Hematopoietic multipotent progenitor cell treated with erythropoietin and hydrocortisone succinate and interleukin-3 and kit ligand, for 15 days (in vitro differentiated cells): ENCODE measurements around the gene PLA2G4B.
"Not testable (repeated sequence)": the region's sequence is repeated elsewhere in the genome, so short reads cannot be mapped to it uniquely, and the experiment has no call there.

Experiments
- DNase-seq: peaks from one replicate; pipeline ENCODE4 v3.0.0-alpha.2; 2015; ENCODE audit warnings: low spot score

PLA2G4B gene

DNA sequence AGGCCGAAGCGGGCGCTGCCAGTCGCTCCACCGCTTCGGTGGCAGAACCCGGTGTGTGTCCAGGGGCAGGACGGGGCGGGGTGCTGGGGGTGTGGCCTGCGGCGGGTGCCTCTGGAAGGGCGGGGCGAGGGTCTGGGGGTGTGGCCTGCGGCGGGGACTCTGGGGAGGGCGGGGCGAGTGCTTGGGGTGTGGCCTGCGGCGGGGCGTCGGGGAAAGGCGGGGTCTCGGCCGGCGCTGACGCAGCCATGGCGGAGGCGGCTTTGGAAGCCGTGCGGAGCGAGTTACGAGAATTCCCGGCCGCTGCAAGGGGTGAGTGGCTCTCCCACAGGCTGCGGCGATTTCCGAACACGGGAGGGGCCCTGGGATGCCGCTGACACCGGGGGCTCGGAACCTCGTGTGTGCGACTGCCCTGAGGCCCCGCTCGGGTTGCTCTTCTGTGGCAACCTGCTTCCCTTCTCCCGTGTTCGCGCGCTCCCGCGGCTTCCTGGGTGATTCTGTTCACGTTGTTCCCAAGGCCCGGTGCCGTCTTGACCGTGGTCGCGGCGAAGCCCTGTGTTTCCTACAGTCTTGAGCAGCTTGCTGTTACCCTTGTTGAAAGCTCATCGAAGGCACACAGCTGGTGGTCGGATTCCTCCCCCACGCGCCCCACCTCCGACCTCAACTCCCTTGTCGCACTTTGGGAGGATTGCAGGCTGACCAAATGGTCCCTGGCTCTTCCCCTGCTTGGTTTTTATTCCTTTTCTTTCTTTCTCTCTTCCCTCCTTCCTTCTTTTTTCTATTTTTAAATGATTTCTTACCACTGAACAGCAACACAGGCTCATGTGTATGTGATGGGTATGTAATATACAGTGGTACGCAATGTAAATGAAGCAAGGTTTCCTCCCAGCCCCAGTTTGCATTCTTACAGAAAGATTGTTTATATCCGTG, 10.5 kb upstream of the PLA2G4B start, which contains the start of gene JMJD7:
JMJD7 (plus strand) TSS at position 213 of the 927 bp plus-strand sequence; CDS start at position 246, 33 bp downstream.
- peak; percentile 93 for DNase-seq

DNA sequence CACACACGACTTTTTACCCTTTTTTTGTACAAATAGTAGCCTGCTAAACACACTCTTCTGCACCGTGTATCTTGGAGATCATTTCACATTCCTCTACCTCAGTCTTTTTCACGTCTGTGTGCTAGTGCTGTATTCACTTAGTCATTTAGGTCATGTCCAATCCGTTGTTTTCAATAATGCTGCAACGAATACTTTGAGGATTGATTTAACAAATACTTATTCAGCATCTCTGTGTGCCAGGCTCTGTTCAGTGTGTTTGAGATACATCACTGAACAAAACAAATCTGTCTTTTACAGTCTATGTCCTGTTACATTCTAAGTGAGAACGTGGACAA, 9.9 kb upstream of the PLA2G4B start:
- DNase-seq: no peak

DNA sequence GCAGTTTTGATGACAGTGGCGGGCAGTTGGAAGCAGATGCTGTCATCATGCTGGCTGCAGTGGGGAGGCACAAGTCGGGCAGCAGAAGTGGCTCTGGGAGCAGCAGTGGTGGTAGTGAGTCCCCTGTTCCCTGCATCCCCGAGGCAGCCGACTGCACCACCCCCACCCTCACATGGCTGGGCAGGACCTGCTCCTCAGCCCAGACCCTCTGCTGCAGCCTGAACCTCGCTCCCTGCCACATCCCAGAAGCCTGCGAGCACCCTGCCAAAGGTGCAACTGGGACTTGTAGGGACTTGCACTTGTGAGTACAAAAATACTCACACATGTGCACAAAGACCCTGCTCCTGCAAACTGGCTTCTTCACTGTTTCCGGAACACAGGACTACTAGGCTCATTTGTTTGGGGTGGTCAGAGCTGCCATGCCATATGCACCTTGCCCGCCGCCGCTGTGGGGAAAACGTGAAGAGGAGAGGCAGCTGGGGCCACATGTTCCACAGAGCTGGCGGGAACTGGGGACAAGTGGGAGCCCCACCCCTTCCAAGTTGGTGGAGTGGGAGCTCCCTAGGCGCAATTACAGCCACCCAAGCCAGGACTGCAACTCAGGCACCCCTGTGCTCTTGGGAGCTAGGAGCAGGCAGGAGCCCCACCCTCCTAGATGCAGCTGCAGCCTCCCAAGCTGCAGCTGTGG, 8.5 kb upstream of the PLA2G4B start:
- no peak for DNase-seq

DNA sequence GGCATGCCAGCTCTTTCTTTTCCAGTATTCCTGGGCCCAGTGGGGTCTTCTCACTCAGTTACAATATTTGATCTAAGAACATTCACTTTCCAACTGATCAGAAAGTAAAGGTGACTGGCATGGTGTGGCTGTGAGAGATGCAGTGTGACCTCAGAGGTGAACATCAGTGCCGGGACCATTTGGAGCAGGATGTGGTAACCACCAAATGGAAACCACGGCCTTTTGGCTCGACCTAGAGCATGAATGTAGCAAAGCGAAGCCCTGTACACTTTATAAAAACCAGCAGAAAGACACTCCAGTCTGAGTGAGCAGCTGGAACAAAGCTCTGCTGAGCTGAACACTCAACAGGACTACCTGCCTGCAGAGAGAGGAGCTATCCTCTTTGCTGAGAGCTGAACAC, 7.4 kb upstream of the PLA2G4B start:
- DNase-seq: not testable (repeated sequence)

DNA sequence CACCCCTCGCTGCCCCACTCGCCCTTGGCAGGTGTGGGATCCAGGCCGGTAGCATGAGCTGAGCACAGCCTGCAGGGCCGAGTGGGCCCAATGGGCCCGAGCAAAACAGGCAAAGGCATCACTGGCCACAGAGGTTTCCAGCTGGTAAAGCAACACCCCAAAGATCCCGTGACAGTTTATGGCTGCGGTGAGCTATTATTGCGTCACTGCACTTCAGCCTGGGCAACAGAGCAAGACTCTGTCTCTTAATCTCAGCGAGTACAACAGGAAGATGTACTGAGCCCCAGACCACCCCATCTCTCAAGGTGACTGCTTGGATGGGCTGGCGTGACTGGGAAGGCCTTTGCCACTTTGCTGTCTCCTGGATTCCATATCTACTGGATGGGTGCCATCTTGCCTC, 6.4 kb upstream of the PLA2G4B start:
- DNase-seq: no peak

DNA sequence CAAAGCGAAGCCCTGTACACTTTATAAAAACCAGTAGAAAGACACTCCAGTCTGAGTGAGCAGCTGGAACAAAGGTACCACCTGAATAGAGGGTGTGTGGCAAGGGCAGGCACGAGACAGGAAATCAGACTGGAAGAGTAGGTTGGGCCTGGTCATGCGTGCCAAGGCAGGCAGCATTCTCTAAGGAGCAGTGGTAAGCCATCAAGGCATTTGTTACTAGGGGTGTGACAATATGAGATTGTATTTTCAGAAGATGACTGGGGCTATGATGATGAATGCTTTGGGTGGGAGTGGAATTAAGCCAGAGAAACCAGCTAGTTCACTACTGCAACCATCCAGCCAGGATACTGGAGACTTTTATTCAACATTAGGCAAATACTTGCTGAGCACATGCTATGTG, 5.8 kb upstream of the PLA2G4B start:
- no peak for DNase-seq

DNA sequence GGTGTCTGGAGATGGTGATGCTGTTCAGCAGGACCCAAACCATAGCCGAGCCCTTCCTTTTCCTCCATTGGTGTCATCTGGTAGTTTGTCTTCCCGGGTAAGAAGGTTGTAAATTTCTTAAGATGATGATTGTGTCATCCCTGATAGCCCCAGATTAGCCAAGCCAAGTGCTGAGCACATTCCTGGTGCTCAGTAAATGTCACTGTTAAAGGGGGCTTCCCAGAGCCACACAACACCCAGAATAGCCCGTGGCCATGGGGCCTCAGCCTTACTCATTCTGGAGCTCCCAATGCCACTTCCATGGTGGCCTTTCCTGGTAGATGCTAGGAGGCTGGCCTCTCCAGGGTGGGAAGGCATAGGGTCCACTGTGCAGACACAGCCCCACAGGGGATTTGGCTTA, 4.6 kb upstream of the PLA2G4B start:
- DNase-seq: no peak

DNA sequence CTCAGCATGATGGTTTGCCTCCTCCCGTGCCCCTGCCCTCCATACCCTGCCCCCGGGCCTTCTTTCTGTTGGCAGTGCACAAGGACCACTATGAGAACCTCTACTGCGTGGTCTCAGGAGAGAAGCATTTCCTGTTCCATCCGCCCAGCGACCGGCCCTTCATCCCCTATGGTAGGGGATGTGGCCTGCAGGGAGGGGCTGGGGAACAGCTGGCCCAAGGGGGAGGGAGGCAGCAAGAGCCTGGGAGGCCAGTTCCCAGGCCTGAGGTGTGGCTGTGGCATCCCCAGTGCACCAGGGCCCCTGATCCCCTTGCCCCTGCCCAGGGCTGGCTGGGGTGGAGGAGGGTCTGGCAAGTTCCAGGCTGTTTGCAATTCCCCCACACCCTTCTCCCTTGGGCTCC, 2.6 kb upstream of the PLA2G4B start:
- DNase-seq: no peak

DNA sequence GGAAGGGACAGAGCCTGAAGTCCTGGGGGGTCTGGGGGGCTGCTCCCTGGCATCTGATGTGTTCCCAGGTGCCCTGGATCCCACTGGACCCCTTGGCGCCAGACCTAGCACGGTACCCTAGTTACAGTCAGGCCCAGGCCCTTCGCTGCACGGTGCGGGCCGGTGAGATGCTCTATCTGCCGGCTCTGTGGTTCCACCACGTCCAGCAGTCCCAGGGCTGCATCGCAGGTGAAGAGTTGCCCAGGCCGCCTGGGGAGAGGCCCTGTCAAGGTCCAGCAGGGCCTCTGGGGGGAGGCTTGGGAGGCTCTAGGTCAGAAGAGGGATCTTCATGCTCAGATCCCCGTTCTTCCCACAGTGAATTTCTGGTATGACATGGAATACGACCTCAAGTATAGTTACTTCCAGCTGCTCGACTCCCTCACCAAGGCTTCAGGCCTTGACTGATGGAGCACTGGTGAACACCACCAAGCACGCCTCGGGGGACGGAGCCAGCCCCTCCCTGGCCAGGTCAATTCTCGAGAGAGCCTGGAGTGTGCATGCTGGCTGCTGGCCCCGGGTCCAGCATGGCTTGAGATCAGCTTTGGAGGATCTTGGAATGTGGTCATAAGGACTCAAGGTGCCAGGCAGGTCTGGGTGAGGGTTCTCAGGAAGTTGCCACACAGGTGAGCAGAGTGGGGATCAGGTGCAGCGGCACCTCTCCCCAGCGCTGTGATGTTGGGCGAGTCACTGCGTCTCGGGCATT, 1.8 kb upstream of the PLA2G4B start:
- no peak for DNase-seq

DNA sequence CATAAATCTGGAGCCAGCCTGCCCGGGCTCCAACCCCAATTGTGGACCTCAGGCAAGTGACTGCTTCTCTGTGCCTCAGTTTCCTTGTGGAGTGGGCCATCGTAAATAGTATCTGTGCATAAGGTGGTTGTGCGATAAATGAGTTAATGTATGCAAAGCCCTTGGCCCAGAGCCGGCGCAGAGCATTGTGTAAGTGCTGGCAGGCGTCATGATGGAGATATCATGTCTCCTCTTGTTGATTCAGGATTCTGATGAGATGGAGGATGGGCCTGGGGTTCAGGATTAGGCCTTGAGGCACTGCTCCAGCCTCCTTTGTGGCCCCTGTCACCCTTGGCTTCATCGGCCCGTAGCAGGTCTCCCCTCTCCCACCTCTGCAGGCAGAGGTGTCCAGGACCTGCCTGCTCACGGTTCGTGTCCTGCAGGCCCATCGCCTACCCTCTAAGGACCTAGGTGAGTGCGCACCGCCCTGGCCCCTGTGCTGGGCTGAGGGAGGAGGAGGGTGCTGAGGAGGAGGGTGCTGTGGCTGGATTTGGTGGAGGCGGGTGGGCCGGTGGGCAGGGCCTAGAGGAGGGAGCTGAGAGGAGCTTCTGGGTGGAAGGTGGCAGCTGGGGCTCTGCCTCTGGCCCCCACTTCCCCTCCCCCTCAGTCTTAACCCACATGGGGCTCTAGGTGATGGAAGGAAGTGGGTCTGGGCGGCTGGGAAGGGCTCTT, 1.3 kb downstream of the PLA2G4B start:
- DNase-seq: no peak

DNA sequence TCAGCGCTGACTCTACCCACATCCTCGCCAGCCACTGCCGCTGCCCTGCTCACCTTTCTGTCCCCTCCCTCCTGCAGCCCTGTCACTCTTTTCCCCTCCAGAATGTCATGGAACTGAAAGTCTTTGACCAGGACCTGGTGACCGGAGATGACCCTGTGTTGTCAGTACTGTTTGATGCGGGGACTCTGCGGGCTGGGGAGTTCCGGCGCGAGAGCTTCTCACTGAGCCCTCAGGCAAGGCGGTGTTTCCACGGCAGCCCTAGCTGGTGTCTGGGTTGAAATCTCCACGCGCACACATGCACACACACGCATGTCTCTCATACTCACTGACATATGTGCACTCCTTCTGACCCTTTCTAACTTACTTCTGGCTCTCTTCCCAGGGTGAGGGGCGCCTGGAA, 2.0 kb downstream of the PLA2G4B start:
- DNase-seq: no peak

DNA sequence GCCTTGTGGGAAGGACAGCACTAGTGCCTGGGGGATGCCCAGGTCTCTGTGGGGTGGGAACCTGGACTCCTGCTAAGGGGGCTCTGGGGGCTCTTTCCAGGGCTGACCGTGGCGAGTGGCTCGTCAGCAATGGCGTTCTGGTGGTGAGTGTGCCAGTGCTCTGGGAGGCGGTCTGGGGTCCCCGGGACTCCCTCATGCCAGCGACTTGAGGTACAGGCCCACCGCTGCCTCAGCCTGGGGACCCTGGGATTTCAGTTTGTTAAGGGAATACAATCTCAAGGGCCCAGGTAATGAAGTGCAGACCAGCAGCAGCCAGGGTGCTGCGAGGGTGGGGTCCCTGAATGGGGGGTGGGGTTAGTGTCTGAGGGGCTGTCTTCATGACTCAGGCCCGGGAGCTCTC, 2.5 kb downstream of the PLA2G4B start:
- no peak for DNase-seq

DNA sequence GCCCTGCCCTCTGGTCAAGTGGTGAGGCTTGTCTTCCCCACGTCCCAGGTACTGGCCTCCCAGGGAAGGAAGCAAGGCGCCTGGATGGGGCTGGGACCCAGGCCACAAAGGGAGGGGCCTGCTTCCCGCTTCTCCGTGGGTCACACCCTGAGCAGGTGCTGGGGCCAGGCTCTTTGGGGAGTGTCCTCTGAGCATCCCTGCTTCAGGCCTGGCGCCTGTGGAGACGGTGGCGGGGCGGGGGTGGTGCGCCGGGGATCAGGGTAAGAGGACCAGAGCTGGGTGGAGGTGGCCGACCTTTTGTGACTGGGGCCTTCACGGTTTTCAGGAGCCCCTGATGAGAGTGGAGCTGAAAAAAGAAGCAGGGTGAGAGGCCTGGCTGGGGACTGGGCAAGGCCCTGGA, 3.6 kb downstream of the PLA2G4B start:
- DNase-seq: no peak

DNA sequence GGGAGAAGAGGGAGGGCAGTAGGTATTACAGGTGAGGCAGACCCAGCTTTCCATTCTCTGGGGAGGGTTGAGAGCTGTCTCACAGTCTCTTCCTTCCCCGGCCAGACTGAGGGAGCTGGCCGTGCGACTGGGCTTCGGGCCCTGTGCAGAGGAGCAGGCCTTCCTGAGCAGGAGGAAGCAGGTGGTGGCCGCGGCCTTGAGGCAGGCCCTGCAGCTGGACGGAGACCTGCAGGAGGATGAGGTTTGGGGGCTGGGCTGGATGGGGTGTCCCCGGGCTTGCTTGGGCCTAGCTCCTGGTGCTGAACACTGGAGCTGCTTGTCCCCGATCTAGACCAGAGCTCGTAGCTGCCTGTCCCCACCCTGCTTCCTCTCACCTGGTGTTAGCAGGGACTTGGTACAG, 4.9 kb downstream of the PLA2G4B start:
- no peak for DNase-seq

DNA sequence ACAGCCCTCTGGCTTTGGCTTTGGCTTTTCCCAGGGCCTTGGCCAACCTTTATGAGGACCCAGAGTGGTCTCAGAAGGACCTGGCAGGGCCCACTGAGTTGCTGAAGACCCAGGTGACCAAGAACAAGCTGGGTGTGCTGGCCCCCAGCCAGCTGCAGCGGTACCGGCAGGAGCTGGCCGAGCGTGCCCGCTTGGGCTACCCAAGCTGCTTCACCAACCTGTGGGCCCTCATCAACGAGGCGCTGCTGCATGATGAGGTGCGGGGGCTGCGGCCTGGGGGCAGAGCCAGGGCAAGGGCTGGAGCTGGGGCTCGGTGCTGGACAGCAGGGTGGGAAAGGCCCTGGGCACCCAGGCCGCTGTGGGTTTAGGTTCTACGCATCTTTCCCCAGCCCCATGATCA, 6.2 kb downstream of the PLA2G4B start:
- DNase-seq: no peak

DNA sequence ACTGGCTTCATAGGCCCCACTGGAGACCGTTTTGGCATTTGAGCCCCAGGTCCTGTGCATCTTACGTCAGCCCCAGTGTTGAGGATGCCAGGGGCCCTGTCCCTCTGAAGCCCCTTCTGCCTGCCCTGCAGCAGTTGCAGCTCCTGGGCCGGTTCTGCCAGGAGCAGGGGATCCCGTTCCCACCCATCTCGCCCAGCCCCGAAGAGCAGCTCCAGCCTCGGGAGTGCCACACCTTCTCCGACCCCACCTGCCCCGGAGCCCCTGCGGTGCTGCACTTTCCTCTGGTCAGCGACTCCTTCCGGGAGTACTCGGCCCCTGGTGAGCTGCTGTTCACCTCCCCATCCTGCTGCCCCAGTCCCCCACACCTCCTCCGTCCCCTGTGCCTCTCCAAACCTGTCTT, 8.6 kb downstream of the PLA2G4B start:
- no peak for DNase-seq

DNA sequence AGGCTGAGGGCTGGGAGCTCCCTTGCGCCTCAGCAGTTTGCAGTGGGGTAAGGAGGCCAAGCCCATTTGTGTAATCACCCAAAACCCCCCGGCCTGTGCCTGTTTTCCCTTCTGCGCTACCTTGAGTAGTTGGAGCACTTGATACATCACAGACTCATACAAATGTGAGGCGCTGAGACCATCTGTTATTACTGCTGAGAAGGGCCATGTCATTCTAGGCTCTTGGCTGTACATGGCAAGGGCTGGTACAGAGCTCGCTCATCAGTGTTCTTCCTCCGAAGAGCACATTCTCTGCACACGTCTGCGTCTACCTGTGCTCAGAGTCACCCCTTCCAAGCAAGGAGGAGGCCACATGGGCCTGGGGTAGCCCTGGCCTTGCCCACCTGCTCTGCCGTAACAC, 9.3 kb downstream of the PLA2G4B start:
- no peak for DNase-seq

DNA sequence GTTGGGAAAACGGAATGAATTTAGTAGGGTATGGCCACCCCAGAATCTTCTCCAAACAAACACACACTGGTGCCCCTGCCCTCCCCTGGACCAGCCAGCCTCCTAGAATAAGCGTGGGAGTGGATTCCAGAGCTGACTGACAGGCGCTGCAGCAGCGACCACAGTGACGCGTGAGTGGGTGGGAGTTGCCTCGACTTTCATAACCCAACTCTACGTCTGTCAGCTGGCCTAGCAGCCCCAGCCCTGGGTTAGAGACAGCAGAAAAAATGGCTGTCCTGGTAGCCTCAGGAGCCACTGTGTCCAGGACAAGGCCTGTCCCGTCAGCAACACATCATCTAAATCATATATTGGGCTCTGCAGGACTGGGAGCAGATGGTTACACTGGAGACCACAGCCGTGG, 10.0 kb downstream of the PLA2G4B start:
- DNase-seq: no peak

DNA sequence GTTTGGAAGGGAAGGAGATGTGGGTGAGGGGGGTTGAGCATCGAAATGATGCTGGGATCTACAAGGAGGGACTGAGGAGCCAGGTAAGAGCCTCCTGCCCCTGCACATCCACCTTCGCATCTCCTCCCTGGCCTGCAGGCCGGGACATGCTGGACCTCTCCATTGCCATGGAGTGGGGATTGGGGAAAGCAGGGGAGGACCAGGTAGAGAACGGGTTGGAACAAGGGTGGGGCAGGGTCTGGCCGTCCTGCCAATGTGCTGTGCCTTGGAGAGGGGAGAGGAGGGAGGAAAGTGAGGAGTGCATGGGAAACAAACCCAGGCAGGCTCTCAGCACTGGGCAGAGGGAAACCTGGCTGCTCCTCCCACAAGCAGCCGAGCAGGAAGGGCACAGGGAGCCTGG, 10.6 kb downstream of the PLA2G4B start:
- DNase-seq: no peak

DNA sequence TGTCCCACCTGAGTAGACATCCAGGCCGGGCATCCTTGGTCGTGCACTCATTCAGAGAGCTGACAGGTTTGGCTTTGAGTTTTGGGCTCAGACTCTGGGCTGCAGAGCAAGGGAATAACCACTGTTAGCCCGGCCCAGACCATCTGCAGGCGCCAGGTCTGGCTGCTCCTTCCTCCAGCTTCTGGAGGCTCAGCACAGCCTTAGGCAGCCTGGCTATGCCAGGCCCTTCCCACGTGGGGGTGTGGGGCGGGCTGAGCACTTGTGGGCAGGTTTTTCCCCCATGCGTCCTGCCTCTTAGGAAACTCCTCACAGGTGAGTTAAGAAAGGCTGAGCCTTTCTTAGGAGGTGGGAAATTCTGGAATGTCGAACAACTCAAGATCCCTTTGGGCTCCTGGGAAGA, 11.2 kb downstream of the PLA2G4B start:
- DNase-seq: no peak

DNA sequence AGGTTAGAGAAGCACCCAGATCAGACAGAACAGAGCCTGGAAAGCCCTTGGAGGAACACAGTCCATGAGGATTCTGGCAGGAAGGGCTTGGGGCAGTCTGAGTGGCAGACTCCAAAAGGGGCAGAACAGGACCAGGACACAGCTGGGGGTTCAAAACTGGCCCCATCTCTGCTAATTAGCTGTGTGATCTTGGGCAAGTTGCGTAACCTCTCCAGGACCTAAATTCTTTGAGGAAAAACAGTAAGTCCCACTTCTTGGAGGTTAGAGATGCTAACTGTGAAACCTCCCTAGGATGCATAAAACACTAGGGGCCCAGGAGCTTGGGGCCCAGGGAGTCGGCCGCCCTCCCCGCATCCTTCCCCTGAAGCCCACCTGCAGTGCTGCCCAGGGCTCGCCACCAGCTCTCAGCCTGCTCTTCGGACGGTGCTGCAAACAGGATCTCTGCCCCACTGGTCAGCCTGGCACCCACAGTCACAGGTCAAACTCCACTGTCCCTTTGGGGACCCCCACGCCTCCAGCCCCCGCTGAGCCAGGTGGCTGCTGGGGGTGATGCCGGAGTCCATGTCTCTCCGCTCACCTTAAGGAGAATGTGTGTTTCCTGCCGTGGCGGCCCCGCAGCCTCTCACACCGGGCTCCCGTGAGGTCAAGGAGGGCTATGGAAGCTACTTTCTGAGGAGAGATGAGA, 12.0 kb downstream of the PLA2G4B start:
- no peak for DNase-seq

DNA sequence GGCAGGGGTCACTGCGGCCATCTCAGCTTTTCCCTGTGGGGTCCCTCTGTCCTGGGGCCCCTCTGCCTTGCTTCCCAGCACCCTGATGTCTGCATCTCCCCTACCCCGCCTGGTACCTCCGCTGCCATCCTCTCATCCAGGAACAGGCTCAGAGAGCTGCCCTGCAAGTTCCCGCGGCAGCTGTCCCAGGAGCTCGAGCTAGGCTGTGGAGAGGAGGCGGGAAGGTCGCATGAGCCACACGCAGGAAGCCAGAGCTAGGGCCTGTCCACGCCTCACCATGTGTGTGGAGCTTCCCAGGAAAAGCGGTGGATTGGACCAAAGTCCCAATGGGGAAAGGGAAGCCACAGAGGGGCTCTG, 12.5 kb downstream of the PLA2G4B start:
- no peak for DNase-seq
